GM04504 (cell line): Measurements from ENCODE around the gene GRB2.
"Not testable (repeated sequence)": the region's sequence is repeated elsewhere in the genome, so short reads cannot be mapped to it uniquely, and the experiment has no call there.

ENCODE experiments used
- DNase-seq: peaks from one replicate; pipeline ENCODE4 v3.0.0-alpha.2; 2012; ENCODE audit warnings: low read depth

GRB2 gene

DNA sequence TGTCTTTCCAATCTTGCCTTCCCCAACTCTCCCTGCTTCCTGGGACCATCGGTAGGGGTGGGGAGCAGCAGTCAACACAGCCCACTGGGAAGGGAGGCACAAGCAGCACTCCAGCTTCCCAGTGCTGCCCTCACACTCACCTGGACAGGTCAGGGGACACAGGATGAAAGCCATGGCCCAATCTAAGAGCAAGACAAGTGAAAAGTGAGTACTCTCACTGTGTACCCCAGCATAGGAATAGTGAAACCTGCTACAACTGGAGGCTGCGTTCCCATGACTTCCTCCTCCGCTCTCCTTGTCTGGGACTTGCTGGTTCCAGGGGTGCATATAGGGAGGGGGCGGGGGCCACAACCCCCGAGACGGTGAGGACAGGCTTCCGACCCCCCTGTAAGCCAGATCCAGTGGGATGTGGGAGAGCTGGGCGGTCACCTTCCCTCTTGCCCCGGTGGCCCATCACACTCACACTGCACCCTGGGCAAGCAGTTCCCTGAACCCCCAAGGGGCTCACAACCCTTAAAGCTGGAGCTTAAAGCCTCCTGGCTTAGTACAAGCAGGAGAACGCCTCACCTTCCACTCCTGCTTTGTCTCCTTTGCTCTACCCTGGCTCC lies 86.8 kb downstream of the GRB2 start:
- DNase-seq = no peak

DNA sequence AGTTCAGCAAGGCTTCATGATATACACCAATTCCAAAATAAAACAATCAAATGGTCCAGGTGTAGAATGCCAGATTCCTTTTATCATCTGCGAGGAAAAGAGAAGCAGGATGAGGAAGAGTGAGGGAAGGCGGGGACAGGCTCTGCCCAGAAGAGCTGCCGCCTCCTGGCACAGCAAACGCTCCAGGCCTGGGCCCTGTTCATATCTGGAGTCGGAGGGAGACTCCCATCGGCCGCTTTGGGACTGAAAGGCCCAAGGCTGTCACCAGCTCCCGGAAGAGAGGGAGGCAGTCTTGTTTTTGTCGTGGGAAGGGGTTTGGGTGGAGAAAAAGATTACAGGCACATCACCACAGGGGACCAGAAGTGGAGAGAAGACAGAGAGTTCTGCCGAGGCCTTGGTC lies 87.3 kb downstream of the GRB2 start:
- no peak for DNase-seq

DNA sequence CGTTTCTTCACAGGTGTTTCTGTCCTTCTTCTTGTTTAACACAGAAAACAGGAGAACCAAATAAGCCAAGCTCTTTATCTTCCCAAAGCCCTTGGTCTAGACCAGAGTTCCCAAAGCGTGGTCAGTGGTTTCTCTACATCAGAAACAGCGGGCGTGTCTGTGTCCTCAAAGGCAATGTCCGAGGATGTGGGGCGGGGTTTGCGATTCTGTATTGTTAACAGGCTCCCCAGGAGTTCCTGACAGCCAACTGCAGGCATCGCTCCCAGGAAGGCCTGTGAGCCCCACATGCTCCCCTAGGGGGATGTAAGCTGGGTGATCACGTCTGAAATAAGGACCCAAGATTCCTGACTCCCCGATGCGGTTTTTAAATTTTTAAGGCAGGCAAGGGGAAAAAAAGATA lies 87.8 kb downstream of the GRB2 start:
- no peak for DNase-seq

DNA sequence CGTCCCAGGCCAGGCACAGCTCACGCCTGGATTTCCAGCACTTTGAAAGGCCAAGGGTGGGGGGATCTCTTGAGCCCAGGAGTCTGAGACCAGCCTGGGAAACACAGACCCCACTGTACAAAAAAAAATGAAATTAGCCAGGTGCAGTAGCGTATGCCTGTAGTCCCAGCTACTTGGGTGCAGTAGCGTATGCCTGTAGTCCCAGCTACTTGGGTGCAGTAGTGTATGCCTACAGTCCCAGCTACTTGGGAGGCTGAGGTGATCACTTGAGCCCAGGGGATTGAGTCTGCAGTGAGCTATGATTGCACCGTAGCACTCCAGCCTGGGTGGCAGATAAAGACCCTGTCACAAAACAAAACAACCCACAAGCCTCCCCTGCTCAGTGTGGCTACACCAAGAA lies 89.2 kb downstream of the GRB2 start:
- no peak for DNase-seq

DNA sequence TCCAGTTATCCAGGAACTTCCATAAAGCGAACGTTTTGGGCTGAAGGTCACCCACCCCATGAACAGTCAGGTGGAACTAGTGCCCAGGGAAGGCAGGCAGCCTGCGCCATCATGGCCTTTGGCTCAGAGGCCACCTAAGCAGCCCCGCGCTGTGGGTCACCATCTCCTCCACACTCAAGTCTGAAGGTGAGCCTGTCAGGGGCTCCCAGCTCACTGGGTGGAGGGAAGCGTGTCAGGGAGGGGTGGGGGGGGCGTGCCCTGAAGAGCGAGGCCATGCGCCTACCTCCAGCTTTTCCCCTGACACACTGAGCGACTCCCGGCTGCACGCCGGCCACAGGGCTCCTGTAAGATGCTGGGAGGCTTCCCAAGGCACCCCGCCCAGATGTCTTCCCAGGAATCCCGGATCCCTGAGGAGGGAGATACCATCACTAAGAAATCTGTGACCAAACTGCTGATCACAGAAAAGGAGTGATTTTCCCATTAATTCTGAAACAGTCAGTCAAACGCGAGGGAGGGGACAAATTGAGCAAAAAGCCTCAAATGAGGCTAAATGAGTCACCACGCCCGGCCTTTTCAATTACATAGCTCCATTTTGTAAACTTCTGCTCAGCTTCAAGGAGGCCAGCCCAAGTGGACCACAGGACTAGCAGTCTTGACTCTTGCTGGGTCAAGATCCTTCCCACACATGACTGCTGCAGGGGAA lies 89.8 kb downstream of the GRB2 start:
- no peak for DNase-seq

DNA sequence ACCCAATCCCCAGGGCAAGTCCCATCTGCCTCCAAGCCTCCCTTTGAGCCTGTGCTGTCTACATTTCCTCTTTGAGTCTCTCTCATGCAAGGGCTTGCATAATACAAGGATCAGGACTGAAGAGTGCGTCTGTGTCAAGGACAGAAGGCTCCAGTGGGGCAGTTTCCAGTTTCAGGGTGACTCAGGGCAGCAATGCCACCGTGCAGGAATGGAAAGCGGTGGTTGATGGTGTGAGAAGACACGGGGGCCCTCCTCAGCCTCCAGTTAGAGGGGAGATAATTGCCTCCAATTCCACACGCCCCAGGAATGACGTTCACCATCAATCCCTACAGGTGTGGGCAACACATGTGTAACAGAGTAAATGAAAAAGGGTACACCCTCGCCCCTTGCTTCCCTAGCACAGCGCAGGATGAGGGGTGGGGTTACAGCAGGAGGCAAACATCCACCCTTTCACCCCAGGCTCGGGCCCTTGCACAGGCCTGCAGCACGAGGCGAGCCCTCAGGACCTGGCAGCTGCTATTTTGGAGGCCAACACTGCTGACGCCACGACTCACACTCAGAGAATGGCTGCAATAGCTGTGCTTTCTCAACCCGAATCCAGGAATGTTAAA lies 91.4 kb downstream of the GRB2 start:
- no peak for DNase-seq

DNA sequence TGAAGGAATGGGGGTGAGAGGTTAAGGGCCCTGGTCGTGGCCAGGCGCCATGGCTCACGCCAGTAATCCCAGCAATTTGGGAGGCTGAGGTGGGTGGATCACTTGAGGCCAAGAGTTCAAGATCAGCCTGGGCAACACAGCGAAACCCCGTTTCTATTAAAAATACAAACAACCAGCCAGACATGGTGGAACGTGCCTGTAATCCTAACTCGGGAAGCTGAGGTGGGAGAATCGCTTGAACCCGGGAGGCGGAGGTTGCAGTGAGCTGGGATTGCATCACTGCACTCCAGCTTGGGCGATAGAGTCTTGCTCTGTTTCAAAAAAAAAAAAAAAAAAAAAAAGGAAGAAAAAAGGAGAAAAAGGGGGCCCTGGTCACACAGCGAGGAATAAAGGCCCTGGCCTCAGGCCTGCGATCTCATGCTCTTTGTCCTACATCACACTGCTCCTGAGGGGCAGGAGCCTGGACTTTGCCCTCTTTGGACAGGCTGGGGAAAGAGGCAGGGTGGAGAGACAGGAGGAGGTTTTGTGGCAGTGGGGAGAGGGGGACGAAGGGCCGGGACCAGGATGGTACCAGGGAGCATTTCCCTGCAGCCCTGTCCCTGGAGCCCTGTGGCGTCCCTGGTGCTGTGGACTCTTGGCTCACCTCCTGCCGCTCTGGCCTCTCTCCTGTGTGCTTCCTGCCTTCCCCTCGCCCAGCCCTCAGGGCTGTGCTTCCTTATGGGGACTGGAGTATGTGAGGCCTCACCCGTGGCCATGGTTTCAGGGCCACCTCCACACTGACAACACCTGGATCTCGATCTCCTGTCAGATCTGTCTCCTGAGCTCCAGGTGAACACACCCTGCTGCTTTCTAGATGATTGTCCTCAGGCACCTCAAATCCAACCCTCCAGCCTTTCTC lies 96.5 kb downstream of the GRB2 start:
- DNase-seq = no peak

DNA sequence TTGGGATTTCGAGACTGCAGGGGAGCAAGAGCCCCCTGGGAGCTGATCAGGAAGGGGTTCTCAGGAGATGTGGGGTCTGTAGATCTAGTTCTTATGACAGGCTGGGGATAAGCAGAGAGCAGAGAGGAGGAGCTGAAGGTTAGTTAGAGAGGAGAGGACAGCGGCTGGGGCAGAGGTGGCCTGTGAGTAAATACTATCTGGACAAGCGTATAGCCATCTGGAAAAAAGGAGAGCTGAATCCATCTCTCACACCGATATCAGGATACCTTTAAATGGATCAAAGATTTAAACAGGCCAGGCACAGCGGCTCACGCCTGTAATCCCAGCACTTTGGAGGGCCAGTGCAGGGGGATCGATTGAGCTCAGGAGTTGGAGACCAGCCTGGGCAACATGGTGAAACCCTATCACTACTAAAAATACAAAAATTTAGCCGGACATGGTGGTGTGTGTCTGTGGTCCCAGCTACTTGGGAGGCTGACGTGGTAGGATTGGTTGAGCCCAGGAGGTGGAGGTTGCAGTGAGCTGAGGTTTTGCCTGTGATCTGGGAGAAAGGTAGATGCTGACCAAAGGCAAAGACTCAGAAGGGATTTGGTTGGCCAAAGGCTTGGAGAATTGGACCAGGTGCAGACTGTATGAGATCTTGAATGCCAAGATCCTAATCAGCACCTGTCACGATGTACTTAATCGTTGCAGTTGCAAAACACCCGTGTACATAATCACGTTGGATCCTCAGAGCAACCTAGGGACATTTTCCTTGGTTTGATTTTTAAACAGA lies 97.3 kb downstream of the GRB2 start:
- no peak for DNase-seq

DNA sequence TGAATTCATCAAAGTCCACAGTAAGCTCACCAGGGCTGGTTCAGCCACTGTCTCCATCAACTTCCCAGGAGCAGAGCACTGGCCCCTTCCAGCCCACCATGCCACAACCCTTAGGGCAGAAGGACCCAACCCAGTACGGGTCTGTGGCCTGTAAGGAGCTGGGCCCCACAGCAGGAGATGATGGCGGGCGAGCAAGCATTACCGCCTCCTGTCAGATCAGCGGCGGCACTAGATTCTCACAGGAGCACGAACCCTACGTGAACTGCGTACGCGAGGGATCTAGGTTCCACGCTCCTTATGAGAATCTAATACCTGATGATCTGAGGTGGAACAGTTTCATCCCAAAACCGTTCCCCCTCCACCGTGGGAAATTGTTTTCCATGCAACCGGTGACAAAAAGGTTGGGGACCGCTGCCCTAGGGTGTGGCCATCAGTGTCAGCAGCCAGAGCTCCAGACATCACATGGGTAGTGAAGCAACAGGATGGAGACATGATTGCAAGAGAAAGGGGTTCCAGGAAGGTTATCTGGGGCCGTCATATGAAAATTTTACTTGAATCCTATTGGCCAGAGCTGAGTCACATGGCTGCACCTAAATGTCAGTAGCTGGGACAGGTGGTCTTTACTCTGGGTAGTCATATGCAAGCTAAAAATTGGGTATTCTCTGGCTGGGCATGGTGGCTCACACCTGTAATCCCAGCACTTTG lies 103.8 kb downstream of the GRB2 start:
- no peak for DNase-seq

DNA sequence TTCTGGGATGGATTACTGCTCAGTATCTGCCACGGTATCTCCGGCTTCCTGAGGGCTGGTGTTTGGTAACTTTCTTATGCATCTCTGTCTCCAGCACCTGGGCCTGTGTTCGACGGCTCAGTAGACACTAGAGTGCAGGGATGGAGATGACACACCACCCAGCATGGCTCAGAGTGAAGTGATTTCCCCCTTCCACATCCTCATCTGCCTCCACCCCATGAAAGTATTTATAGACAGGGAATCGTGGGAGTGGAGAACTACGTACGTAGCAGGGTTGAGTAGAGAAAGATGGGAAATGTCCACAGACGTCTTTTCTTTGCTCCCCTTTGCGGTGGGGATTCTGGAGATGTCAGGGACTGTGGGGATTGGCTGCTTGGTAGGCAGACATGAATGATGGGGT lies 104.4 kb downstream of the GRB2 start:
- no peak for DNase-seq

DNA sequence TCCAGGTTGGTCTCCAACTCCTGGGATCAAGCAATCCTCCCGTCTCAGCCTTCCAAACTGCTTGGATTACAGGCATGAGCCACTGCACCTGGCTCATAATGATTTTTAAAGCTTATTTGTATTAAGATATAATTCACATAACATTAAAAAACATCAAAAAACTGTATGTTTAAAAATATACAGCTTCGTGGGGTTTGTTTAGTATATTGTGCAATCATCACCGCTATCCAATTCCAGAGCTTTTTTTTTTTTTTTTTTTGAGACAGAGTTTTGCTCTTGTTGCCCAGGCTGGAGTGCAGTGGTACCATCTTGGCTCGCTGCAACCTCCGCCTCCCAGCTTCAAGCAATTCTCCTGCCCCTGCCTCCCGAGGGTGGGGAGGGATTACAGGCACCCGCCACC lies 105.2 kb downstream of the GRB2 start:
- DNase-seq = no peak

DNA sequence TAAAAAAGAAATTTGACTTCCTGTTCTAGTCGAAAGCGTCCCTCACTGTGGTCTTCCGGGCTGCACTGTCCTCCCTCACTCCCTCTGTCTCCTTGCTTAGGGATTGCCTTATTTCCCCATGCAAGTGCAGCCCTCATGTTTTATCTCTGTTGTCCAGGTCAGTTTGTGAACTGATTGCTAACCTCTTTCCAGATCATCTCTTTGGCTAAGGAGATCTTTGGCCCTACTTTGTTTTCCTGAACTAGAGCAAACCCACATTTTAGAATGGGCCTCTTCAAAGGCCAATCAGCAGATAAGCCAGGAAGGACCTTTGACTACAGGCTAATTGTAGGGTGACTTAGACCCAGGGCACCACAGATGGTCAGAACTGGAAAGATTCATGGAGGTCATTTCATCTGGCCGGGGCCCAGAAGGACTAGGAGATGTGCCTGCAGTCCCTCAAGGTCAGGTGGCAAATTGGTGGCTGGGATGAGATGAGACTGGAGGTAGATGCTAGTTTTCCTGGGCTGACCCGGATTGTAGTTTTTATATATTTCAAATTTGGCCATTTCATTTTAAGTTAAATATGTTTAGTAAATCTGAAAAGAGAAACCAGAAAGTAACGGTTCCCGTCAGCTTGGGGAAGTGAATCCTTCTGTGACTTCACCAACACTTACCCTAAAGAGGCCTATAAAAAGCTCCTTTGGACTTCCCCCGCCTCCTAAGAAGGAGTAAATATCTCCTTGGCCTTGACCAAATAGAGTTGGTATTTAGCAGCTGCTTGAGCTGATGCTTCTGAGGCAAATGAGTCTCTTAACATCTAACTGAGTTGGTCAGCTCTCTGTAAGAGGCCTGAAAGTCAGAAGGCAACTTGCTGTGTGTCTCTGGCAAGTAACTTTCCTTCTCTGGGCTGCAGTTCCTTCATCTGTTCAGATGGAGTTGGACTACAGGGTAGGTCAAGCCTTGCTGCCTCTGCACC lies 110.0 kb downstream of the GRB2 start:
- no peak for DNase-seq

DNA sequence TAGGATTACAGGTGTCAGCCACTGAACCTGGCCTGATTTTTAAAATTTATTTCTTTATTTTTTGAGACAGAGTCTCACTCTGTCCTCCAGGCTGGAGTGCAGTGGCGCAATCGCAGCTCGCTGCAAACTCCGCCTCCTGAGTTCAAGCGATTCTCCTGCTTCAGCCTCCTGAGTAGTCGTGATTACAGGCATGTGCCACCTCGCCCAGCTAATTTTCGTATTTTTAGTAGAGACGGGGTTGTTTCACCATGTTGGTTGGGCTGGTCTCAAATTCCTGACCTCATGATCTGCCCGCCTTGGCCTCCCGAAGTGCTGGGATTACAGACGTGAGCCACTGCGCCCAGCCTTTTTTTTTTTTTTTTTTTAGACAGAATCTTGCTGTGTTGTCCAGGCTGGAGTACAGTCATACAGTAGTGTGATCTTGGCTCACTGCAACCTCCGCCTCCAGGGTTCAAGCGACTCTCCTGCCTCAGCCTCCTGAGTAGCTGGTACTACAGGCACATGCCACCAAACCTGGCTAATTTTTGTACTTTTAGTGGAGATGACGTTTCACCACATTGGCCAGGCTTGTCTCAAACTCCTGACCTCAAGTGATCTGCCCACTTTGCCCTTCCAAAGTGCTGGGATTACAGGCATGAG lies 112.5 kb downstream of the GRB2 start:
- not testable (repeated sequence) for DNase-seq

DNA sequence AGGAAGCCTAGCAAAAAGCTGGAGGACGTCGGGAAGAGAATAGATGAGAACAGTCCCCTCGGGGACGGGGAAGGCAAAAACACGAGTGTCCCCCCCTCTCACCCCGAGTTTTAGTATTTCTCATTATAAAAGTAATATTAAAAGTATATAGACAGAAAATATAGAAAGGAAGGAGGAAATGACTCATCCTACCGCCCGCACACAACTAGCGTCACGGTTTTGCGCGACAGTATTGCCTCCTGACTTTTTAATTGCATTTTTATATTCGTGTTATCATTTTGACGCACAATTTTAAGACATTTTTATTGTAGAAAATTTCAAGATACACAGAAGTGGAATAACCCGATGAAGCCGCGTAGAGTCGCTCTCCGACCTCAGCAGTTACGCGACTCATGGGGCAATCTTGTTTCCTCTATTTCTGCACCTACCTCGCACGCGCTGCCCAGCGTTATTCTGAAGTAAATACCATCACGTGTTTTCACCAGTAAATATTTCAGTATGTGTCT lies 115.6 kb downstream of the GRB2 start:
- DNase-seq = peak; percentile 38

DNA sequence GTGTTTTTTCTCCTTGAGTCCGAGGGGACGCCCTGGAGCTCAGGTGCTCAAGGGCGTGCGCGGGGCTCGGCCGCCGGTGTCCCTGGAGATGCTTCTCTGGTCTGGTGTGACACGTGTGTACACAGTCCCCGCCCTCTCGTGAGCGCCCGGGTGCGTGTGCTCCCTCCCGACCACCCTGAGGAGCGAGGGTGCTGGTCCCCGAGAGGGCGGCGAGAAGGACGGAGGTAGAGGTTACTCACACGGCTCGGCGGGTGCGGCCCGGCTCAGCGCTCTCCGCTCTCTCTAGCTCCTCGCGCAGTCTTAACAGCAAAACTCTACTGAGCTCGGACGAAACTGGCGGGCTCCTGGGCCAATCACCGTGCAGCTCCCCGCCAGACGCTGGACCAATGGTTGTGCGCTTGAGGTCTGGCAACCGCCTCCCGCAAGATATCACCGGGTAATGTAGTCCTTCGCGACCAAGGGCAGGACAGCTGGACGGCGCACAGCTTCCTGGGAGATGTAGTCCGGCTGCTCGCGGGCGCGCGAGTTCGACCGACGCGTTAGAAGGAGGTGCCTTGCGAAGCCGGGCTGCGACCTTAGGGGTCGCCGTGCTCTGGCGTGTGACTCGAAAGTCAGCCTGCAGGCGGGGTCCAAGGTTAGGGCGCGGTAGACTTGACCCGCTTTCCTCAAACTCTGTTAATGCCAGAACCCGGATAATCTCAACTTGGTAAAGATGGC lies 116.2 kb downstream of the GRB2 start, which contains the start of gene SLC25A19:
Gene SLC25A19, minus strand, starts transcription at position 319 of the 717 bp plus-strand sequence. CDS start 2,669 bp downstream, outside the sequence.
- peak; percentile 98 for DNase-seq

DNA sequence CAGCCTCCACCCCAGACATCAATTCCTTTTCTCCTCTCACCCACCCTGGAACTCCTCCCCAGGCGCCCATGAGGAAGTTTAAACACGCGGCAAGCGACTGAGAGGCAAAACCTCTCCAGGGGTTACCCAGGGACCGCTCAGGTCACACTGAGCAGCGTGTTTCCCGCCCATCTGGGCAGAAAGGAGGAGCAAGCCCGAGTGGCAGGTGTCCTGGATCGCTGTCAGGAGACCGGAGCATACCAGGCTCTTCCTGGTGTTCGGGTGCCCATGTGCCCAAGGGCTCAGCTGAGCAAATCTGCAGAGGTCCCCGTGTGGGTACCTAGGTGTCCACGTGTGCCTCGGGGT lies 116.7 kb downstream of the GRB2 start:
- DNase-seq = no peak

DNA sequence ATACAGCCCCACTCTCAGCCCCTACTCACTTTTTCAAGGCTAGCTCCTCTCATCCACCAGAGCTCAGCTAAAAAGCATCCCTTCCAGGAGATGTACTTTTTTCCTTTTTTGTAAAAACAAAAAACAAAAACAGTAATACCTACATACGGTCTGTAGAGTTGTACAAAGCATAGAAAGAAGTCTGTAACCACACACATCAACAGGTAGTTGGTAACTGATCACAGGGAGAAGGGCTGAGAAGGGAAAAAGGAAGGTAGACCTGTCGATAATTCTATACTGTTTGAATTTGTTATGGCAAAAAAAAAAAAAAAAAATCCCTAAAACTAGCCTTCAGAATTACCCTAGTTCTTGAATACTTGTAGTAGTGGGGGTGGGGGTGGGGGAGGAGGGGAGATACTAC lies 117.1 kb downstream of the GRB2 start:
- DNase-seq = no peak

DNA sequence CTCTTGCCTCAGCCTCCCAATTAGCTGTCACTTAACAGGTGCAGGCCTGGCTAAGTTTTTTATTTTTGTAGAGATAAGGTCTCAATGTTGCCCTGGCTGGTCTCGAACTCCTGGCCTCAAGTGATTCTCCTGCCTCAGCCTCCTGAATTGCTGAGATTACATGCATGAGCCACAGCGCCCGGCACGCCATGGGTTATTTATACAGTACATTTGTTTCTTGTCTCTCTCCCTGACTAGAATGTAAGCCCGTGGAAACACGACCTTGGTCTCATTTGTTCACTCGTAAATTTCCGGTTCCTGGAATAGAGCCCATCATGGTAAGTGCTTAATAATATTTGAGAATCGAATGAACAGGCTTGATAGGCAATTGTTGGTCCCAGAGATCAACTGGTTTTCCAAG lies 118.3 kb downstream of the GRB2 start:
- no peak for DNase-seq

DNA sequence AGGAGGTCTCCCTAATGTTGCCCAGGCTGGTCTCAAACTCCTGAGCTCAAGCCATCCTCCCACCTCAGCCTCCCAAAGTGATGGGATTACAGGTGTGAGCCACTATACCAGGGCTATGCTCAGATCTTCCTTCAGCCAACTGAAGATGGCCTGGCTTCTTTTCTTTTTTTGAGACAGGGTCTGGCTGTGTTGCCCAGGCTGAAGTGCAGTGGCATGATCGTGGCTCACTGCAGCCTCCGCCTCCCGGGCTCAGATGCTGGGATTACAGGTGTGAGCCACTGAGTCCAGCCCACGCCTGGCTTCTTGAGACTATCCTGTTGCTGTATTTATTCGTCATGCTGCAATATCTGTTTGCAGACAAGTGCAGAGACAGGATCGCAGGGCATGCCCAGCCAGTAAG lies 120.4 kb downstream of the GRB2 start:
- no peak for DNase-seq
